Activated CD8-positive, alpha-beta memory T cell treated with anti-CD3 and anti-CD28 coated beads for 48 hours (primary cell): ENCODE data around the gene MANSC1.

Source experiments
- DNase-seq, 3 experiments: peaks; one replicate each; pipeline ENCODE4 v3.0.0-alpha.2; 2020; ENCODE audit warnings: low read depth in 2 of 3, low spot score in 2 of 3

MANSC1 gene

DNA sequence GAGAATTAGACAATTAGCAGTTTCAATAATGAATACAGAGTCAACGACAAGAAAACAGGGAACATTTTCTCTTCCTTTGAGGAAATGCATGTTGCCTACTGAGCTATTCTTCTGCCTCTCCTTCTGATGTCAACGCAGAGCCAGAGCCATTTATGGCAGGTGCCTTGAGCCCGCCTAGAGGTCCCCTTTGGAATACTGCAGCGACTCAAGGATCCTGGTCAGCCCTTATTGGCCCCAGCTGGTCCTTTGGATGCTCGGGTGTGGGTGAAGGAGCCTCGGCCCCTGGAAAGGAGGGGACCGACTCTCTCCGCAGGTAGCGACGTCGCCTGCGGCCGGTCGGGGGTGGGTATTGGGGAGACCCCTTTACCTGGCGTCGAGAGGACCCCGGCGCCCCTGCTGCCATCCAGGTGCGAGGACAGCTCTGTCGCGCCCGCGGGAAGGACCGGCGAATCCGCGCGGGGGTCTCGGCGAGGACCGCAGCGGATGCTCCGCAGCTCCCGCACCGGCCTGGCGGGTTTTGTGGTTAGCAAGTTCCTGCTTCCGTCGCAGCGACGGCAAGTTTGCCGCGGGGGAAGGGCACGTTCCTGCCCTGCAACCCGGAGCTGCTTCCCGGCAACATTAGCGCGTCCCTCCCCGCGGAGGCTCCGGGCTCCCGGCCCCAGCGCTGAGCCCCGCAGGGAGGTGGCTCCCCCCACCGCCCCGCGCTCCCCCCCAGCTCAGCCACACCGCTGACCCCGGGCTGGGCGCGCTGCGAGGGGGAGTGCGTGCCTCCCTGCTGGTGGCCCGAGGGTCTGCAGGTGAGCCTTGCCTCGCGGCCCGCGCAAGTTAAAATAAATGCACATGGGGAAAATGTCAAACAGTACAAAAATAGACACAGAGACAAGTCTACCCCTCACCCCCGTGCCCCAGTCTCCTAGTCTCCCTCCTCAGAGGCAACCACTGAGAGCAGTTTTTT lies at the start of gene MANSC1:
Gene MANSC1 (minus strand): TSS at position 532 of the 955 bp plus-strand sequence. CDS start 6,928 bp downstream, outside the sequence.
- peak in 1 of 3 experiments; percentile 4 for DNase-seq

DNA sequence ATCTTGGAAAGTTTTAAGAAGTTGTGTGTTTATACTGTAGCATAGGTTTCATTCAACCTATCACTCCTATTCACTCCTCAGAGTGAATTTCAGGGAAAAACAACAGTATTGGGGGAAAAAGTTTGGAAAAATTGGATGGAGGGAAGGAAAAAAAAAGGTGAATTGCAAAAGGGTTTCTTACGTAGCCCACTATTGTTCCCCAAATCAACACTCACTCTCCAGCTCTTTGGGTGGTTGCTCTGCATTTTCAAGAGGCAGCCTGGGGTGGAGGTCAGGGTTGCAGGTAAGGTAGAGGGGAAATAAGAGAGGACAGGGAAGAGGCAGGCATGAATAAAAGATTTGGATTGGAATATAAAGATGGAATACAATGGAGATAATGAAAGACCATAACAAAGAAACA lies 49.1 kb upstream of the MANSC1 start:
- DNase-seq, result no peak

DNA sequence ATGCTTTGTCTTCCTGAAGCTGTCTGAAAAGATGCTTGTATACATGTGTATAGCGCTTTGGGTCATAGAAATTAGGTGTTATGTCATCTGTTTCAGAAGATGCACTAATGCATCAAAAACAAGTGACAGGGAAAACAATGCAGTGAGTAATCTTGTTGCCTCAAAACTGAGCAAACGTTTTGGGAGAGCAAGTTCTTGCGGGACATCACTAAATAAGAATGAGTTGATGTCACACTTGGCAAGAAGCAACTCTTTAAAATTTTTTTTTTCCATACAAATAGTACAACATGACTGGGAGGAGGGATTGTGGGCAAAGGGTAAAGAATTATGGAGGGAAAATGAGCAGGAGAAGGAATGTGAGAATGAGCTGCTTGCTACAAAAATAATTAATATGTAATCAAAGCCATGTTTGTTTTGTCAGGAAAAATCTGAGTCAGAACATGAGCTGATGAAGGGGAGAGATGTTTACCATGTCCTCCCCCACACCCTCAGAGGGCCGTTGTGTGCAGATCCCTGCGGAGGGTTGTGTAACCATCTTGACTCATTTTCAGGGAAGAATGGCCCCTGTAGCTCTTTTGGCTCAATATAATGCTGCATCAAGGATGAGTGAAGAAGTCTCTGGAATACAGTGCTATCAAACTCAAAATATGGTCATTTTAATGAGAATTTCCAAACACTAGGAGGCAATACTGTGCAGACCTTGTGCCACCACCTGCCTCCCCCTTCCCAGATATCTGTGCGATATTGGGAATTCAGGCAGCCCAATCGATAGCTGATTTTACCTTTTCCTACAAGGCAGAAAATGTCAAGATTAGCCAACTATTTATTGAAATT lies 48.2 kb upstream of the MANSC1 start:
- no peak for DNase-seq

DNA sequence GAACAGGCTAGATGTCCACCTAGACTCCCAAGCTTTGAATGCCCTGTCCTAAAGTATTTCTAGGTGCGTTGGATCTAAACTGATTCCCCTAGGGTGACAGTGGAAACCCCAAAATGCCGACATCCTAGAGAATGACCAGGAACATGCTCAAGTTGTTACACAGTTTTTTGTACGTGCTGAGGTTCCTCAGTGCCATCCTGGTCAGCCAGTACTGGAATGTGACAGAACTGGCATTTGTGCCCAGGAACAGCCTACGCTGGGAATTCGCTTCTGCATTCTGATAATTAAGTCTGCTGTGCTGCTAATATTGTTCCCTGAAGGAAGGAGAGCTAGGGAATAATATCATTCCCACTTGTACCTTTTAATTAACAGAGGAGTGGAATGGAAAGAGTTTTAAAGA lies 47.1 kb upstream of the MANSC1 start:
- no peak for DNase-seq

DNA sequence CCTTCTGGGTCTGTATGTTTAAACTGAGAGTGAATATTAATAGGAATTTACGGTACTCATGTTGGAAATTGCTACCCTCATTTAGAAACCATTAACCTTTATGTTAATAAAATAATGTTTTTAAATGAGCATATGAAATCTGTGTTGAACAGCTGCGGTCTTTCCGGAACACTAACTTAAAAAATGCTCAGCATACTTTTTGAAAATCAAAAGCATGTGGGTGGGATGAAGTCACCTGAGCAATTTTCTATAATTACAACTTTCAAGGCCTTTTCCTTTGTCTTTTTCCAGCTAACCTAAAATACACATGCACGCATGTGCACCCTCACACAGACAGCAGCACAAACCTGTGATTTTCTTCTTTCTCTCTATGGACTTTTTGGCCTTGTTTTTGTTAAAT lies 46.7 kb upstream of the MANSC1 start:
- DNase-seq, result no peak

DNA sequence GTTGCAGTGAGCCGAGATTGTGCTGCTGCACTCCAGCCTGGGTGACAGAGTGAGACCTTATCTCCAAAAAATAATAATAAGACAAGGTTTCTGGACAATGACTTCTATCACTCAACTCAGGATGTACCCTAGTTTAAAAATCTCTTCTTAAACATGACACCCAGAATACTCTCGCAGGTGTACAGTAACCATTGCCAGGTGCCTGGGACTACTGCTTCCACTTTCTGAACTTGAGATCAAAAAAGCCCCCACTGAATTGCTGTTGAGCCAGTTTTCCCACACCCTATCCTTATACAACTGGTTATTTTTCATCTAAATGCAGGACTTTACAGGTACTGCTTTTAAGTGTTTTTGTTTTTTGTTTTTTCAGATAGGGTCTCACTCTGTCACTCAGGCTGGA lies 43.1 kb upstream of the MANSC1 start:
- no peak for DNase-seq

DNA sequence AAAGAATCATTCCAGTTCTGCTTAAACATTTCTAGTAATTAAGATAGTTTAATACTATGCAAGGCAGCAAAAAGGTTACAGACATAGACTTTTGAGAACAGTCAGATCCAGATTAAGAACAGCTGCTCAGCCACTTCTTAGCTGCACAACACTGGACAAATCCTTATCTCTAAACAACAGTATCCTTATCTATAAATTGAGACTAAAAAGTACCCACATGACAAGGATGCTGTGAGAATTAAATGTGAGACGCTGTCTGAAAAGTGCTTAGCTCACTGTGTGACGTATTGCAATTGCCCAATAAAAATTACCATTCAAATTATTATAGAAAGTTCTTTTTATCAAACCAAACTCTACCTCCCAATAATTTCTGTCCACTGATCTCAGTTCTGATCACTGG lies 42.4 kb upstream of the MANSC1 start:
- no peak for DNase-seq

DNA sequence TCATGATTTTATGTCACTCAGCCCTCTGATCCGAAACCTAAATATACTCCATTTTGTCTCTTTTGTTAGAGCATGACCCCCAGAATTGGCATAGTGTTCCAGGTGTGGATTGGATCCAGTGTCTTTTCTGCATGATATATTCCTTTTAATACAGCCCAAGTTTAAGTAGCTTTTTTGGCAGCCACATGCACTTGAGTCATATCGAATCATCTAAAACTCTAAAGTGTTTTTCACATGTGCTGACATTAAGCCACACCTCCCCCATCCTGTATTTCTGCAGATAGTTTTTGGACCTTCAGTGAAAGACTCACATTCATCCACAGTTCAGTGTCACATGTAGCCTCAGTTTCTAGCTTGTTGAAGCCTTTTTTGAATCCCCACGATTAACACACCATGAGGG lies 37.5 kb upstream of the MANSC1 start:
- DNase-seq, result no peak

DNA sequence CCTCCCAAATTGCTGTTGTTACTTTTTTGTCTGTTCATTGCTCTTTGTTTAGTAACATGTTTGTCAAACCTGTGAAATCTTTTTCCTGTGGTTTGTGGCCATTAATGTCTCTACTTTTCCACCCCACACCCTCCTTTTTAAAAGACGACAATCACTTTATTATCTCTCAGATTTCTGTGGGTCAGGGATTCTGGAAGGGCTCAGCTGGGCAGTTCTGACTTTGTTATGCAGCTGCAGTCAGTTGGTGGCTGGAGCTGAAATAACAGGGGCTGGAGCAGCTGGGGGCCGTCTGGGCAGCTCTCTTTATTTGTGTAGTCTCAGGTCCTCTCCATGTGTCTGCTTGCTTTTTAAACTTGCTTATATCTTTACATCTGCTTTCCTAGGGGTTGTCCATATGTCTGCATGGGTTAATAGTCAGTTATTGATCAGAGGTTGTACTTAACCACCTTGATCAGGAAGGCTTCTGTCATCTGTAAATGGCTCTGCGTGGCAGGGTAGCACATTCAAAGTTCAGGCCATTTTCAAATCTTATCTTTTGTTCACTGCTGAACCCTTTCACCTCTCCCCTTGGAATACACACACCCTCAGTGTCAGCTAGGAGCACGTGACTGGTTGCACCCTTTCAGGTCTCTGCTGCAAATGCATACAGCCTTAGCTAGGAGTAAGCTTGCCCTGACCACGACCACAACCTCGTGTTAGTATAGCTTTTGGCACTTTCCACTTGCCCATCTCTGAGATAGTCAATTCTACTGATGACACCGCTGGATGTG lies 34.7 kb upstream of the MANSC1 start:
- peak in 1 of 3 experiments; percentile 19 for DNase-seq

DNA sequence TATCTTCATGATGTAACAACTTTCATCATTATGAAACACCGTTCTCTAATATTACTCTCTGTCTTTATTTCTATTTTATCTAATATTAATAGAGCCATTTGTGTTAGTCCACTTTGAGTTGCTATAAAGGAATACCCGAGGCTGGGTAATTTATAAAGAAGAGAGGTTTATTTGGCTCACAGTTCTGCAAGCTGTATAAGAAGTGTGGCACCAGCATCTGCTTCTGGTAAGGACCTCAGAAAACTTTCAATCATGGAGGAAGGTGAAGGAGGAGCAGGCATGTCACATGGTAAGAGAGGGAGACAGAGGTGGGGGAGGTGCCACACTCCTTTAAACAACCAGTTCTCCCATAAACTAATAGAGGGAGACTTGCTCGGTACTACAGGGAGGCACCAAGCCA lies 31.9 kb upstream of the MANSC1 start:
- DNase-seq, result no peak

DNA sequence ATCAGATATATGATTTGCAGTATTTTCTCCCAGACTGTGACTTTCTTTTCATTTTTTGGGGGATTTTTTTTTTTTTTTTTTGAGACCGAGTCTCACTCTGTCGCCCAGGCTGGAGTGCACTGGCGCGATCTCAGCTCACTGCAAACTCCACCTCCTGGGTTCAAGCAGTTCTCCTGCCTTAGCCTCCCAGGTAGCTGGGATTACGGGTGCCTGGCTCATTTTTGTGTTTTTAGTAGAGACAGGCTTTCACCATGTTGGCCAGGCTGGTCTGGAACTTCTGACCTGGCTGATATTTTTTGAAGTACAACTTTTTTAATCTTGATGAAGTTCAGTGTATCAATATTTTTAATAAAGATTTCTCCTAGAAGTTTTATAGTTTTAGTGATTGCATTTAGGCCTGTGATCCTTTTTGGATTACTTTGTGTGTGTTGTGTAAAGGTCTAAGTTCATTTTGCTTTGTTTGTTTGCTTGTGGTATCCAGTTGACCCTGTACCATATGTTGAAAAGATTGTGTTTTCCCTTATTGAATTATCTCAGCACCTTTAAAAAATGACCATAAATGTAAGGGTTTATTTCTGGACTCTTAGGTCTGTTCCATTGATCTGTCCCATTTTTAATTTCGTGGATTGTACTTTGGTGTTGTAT lies 31.0 kb upstream of the MANSC1 start:
- DNase-seq, result no peak

DNA sequence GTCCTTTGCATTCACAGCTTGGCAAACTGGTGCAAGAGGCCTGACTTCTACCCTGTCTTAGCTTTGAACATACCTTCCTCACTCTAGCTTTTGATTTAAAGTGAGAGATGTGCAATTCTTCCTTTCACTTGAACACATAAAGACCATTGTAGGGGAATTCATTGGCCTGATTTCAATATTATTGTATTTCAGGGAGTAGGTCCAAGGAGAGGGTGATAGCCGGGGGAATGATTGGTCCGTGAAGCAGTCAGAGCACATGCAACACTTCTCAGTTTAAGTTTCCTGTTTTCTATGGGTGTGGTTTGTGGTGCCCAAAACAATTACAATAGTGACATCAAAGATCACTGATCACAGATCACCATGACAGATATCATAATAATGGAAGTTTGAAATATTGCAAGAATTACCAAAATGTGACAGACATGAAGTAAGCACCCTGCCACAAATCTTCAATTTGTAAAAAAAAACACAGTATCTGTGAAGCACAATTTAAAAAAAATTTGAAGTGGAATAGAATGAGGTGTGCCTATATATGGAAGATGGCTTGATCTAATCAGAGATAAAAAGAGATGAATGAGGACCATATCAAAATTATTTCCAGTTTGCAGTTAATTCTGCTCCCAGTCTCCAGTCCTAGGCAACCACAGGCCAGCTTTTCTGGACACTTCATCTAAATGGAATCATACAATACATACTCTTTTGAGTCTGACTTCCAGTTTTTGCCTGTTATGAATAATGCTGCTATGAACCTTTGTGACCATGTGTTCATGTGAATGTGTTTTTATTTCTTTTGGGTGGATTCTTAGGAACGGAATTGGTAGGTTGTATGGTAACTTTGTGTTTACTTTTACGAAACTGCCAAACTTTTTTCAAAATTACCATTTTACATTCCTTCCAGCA lies 30.0 kb upstream of the MANSC1 start:
- DNase-seq, result no peak

DNA sequence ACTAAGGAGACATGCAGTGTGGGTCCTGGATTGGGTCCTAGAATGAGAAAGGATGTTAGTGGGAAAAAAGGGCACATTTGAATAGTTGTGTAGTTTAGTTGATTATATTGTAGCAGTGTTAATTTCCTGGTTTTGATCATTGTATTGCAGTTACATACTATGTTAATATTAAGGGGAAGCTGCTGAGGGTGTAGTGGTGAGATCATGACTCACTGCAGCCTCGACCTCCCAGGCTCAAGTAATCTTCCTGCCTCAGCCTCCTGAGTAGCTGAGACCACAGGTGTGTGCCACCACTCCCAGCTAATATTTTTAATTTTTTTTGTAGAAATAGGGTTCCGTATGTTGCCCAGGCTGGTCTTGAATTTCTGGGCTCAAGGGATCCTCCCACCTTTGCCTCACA lies 28.6 kb upstream of the MANSC1 start:
- DNase-seq, result no peak

DNA sequence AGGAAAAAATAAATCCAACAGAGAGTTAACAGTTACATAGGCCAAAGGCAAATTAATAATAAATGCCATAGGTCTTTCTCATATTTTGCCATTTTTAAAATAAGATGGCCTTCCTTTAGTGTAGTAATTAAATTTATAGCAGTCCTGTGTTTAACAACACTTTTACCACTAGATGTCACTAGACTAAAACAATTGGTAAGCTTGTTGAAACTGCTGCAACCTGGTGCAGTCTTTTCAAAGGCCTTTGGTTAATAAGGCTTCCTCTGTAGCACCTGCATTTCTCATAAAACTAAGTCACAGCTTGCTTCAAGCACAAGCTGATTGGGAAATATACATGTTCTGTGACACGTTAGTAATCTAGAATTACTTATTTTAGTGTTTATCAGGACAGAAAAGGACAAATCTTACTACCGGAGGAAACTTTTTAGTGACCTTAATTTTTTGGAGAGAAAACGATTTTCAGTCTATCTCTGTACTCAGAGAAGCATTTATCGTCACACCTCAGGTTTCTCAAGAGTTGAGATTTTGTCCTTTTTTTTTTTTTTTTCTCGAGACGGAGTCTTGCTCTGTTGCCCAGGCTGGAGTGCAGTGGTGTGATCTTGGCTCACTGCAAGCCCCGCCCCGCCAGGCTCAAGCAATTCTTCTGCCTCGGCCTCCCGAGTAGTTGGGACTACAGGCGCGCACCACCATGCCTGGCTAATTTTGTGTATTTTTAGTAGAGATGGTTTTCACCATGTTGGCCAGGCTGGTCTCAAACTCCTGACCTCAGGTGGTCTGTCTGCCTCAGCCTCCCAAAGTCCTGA lies 26.8 kb upstream of the MANSC1 start:
- no peak for DNase-seq

DNA sequence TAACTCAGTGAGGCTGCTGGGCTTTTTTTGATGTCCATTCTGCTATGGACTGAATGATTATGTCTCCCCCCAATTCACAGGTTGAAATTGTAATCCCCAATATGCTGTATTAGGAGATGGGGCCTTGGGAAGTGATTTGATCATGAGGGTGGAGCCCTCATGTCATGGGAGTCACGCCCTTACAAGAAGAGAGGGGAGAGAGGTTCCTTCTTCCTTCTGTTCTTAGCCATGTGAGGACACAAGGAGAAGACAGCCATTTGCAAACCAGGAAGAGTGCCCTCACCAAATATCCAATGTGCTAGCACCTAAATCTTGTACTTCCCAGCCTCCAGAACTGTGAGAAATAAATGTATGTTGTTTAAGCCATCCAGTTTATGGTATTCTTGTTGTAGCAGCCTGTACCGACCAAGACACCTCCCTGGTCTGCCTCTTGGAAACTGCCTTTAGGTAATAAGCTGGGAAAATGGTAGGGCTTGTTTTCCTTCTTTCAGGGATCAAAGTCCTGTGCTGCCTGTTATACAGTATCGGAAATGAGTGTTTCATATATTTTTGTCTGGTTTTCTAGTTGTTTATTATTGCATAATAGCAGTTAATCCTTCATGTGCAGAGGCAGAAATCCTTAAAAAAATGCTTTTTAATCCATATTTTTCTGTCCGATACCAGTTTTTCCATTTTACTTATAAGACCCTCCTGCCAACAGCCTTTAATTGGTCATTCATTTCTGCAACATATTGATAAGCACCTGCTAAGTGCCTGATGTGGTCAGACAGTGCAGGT lies 23.1 kb upstream of the MANSC1 start:
- DNase-seq, result no peak

DNA sequence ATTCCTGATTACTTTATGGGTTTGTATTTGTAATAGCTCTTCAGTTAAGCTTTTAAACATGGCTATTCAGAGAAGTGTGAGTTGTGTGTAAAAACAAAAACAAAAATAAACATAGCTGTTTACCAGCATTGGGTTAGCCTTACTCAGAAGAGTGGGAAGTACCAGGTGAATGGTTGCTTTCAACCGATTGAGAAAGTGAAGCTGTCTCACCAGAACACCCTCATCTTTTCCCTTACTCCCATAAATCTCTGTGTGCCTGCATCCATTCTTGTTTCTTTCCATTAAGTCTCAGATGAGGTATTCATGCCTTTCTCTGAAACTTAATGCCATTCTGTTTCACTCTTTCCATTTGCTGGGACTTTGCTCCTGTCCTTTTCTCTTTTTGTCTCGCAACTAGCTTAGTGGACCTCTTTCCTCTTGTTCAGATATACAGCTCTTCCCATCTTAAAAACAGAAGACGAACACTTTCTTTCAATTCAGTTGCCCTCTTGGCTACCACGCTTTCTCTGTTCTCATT lies 17.5 kb upstream of the MANSC1 start:
- DNase-seq, result no peak

DNA sequence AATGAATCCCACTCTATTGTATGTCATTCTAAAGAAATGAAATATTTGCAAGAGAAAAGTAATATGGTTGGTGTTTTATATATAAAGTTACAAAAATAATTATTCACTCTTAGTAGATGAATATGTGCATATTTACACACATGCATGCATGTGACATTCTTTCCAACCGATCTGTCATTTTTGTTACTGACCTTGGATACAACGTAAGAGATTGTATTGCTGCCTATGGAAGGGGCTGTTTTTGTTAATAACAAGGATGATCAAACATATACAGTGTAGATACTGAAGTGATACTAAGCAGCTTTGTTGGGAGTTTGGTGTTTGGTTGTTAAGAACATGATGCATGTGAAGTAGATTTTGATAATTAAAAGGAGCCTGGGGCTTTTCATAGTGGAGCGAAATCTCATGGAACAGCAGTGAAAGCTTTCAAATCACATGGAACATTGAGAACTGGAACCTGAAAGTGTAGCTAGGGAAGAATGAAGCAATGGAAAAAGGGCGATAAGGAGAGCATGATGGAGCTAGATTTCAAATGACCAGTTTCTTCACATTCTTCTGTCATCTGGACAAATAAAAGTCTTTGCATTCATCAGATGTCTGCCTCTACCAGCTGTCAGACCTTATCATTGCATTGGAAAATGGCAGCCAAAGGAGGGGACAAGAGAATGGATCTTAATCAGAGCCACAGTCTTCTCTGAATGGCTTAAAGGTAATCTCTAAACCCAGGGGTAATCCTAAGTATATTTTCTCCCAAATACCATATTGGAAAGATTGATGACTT lies 16.8 kb upstream of the MANSC1 start:
- DNase-seq, result no peak
